Measurements from ENCODE around the gene SYK. TPM values are rescaled to one million over a fixed set of nuclear protein-coding genes. Genes with fewer than 3 reads are reported as not detected.

Gene SYK
- total RNA-seq, 4 donors from 2014 or later: 0.53 to 3.3 (median 2.0) TPM

DNA sequence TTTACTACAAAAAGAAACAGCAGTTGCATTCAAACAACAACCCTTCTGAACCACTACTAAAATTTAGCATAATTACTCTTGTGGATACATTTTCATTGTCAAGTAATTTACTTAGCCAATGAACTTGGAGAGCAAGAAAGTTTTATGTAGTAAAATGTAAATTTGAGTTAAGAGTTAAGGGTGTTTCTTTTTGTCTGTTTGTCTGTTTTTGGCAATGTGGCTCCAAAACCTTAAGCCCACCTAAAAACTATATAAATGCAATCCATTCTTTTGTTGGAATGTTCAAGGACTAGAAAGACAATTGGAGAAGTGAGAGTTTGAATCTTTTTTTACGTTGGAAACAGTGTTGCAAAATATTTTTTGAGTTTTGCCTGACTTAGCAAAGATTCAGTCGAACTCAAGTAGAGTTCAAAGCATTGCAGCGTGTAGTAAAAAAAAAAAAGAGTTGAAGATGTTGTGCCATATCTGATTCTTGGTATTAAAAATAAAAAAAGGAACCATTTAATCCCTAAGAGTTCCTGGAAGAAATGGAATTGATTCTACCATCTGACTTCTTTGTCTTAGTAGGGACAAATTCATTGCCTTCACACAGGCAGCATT, 867 bp downstream of the SYK start:
- H3K4me3 ChIP-seq: peak overlapping the region in 1 of 4 donors; percentile 40
- no peak overlapping the region for H3K27ac ChIP-seq
- in situ Hi-C loops (cut with MboI; ENCODE audit: low sequenced_read_pairs in 4 of 4): no loop called here
- H3K36me3 ChIP-seq: no peaks in the 10 kb centered on the region
- no peak for TF ChIP-seq POLR2A (IDR thresholded peaks at IDR 0.05)
- TF ChIP-seq, protein P1, sequence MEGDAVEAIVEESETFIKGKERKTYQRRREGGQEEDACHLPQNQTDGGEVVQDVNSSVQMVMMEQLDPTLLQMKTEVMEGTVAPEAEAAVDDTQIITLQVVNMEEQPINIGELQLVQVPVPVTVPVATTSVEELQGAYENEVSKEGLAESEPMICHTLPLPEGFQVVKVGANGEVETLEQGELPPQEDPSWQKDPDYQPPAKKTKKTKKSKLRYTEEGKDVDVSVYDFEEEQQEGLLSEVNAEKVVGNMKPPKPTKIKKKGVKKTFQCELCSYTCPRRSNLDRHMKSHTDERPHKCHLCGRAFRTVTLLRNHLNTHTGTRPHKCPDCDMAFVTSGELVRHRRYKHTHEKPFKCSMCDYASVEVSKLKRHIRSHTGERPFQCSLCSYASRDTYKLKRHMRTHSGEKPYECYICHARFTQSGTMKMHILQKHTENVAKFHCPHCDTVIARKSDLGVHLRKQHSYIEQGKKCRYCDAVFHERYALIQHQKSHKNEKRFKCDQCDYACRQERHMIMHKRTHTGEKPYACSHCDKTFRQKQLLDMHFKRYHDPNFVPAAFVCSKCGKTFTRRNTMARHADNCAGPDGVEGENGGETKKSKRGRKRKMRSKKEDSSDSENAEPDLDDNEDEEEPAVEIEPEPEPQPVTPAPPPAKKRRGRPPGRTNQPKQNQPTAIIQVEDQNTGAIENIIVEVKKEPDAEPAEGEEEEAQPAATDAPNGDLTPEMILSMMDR (IDR thresholded peaks at IDR 0.05 in 4 of 5, conservative IDR thresholded peaks at IDR 0.05 in 1 of 5): no peak
- no peaks in the 10 kb centered on the region for H3K9me3 ChIP-seq
- peaks cover 3 to 5% of the 10 kb centered on the region in 2 donors for H3K4me1 ChIP-seq
- no peak for DNase-seq
- ATAC-seq: no peak
- intact Hi-C loops (cut with DNase I; ENCODE audit: low total_unique reads): no loop called here
- peaks cover 25 to 46% (median 34%) of the 10 kb centered on the region in 3 donors for H3K27me3 ChIP-seq

DNA sequence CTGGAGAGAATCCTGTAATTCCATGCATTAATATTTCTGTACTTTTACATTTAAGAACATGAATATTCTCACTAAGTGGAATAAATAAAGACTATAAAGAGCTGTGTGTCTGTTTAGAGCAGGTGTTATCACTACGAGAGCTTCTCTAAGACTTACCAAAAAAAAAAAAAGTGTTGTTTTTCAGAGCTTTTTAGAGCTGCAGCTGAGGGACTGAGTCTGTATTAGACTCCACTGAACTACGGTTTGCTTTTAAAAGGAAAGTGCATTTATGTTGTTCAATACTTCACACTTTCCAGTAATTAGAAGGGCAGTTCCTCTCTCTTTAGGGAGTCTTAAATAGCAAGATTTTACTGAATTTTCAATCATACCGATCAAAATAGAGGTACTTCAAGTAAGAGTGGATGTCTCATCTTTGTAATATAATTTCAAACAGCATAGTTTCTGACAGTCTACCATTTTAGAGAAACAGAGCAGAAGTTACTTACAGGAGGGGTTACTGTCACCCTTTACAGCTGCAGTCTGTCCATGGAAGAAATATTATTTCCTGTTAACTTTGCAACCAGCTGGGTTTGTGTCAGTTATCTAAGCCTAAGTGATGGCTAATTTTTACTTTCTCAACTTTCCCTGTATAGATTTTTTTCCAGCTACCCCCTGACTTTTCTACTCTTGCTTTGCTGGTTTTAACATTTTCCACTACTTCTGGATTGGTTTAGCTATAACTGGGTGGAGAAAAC, 2.4 kb downstream of the SYK start:
- Histone ChIP-seq H3K4me1 (peaks cover 3 to 5% of the 10 kb centered on the region in 2 donors), H3K4me3 (no peak overlapping the region), H3K27ac (no peak overlapping the region), H3K36me3 (no peaks in the 10 kb centered on the region), H3K27me3 (peaks cover 23 to 46% (median 33%) of the 10 kb centered on the region in 3 donors), H3K9me3 (no peaks in the 10 kb centered on the region)
- DNase-seq (no peak), ATAC-seq (no peak)
- no peak for TF ChIP-seq POLR2A (IDR thresholded peaks at IDR 0.05)
- TF ChIP-seq, protein P1 (IDR thresholded peaks at IDR 0.05 in 4 of 5, conservative IDR thresholded peaks at IDR 0.05 in 1 of 5): no peak
- intact Hi-C loops (cut with DNase I; ENCODE audit: low total_unique reads): no loop called here
- in situ Hi-C loops (cut with MboI; ENCODE audit: low sequenced_read_pairs in 4 of 4): no loop called here

- DNase-seq: no peak
- no peak for ATAC-seq
- no peak for TF ChIP-seq POLR2A (IDR thresholded peaks at IDR 0.05)
- TF ChIP-seq, protein P1 (IDR thresholded peaks at IDR 0.05 in 4 of 5, conservative IDR thresholded peaks at IDR 0.05 in 1 of 5): no peak
- no peak overlapping the region for H3K27ac ChIP-seq
- H3K4me1 ChIP-seq: peaks cover 3 to 5% of the 10 kb centered on the region in 2 donors
- intact Hi-C loops (cut with DNase I; ENCODE audit: low total_unique reads) (no loop called here), in situ Hi-C loops (cut with MboI; ENCODE audit: low sequenced_read_pairs in 4 of 4) (no loop called here)
- H3K4me3 ChIP-seq: no peak overlapping the region
- H3K27me3 ChIP-seq: peaks cover 20 to 39% (median 21%) of the 10 kb centered on the region in 3 donors
- H3K36me3 ChIP-seq: no peaks in the 10 kb centered on the region
- no peaks in the 10 kb centered on the region for H3K9me3 ChIP-seq
Observed at GRCh38 chr9:90805006-90805996, 3.7 kb downstream of the SYK start.

DNA sequence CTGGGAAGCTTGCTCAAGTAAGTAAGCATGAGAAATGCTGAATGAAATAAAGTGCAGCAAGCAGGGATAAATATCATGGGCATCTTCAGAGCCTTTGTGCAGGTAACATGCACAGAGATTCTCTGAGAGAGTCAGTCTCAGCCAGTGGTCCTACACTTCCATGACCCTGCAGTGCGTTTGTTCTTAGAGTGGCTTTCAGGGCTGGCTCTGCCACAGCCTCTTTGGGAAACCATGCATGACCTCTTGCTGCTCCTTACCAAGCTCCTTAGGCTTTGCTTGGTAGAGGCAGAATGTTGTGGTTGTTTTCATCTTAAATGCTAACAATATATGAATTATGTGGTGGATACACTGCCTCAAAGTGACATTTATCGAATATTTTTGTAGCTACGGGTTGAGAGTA, 5.4 kb downstream of the SYK start:
- H3K9me3 ChIP-seq: no peaks in the 10 kb centered on the region
- intact Hi-C loops (cut with DNase I; ENCODE audit: low total_unique reads) (no loop called here), in situ Hi-C loops (cut with MboI; ENCODE audit: low sequenced_read_pairs in 4 of 4) (no loop called here)
- no peak overlapping the region for H3K27ac ChIP-seq
- no peak for DNase-seq
- H3K4me3 ChIP-seq: no peak overlapping the region
- peaks cover 2 to 22% (median 4%) of the 10 kb centered on the region in 3 donors for H3K27me3 ChIP-seq
- no peak for ATAC-seq
- H3K4me1 ChIP-seq: peaks cover 0 to under 1% of the 10 kb centered on the region in 2 donors
- H3K36me3 ChIP-seq: no peaks in the 10 kb centered on the region
- TF ChIP-seq POLR2A (IDR thresholded peaks at IDR 0.05): no peak
- TF ChIP-seq, protein P1 (IDR thresholded peaks at IDR 0.05 in 4 of 5, conservative IDR thresholded peaks at IDR 0.05 in 1 of 5): no peak
